Testis (tissue), 3 donors: Measurements from ENCODE around the gene PPP2R1B. TPM values are rescaled to one million over a fixed set of nuclear protein-coding genes. Genes with fewer than 3 reads are reported as not detected.

Source experiments
- DNase-seq: peaks from one replicate; pipeline ENCODE4 v3.0.0-alpha.2; 2019
- H3K27ac ChIP-seq, 2 donors: fragments of 200-600 bp; sonication (generic); one replicate each; pipeline ENCODE4 v1.5.1; 2019
- H3K27me3 ChIP-seq: fragments of 200-600 bp; sonication (generic); one replicate; pipeline ENCODE4 v1.5.1; 2019
- H3K36me3 ChIP-seq: fragments of 200-600 bp; sonication (generic); one replicate; pipeline ENCODE4 v1.5.1; 2017; ENCODE audit warnings: low read depth; ENCODE audit errors: missing control alignments
- H3K4me1 ChIP-seq: fragments of 200-600 bp; sonication (generic); one replicate; pipeline ENCODE4 v1.5.1; 2019
- H3K4me3 ChIP-seq, 2 donors: fragments of 200-600 bp; sonication (generic); one replicate each; pipeline ENCODE4 v1.5.1; 2017 to 2019
- H3K9me3 ChIP-seq: fragments of 200-600 bp; sonication (generic); one replicate; pipeline ENCODE4 v1.5.1; 2017
- CTCF ChIP-seq, 3 experiments: fragments of 450-650 bp in 2 of 3; fragments of 200-600 bp in 1 of 3; sonication (generic) in 1 of 3; IDR thresholded peaks; one replicate each; pipeline ENCODE4 v1.5.1; 2016 to 2019; ENCODE audit warnings: antibody characterized with exemption in 3 of 3, mild to moderate bottlenecking in 2 of 3, moderate library complexity in 1 of 3
- POLR2A ChIP-seq: fragments of 450-650 bp; IDR thresholded peaks from one replicate; pipeline ENCODE4 v1.6.1; 2017; ENCODE audit warnings: antibody characterized with exemption, mild to moderate bottlenecking, moderate library complexity
- WGBS, 2 donors: methylation state at CpG; one replicate each; pipeline ENCODE4 v1.1.5; 2018; 5-methylcytosine and 5-hydroxymethylcytosine counted together
- intact Hi-C: fragments of 100-400 bp; cut with DNase I; formaldehyde crosslinking; loops from one replicate; pipeline ENCODE4 v1.15.1; 2023; ENCODE audit warnings: low total_unique reads
- polyA plus RNA-seq: library from polyadenylated mRNA; stranded (reverse); fragments of 350-450 nt; fragmentation: Illumina TruSeq; extraction: RNeasy Lipid Tissue Mini Kit (QIAGEN cat#74804); gene quantifications from one replicate; pipeline ENCODE4 v1.2.3, GENCODE V29; 2014; ENCODE audit warnings: low read depth, low replicate concordance; ENCODE audit not compliant: insufficient read depth
- total RNA-seq, 2 donors: library from RNA; depleted of rRNA; stranded (reverse); fragments of >200 nt; gene quantifications; one replicate each; pipeline ENCODE4 v1.2.3, GENCODE V29; 2016

The PPP2R1B gene
- total and polyA plus RNA-seq, 3 donors from 2014 or later, result 67.2 to 115 (median 75.8) TPM

DNA sequence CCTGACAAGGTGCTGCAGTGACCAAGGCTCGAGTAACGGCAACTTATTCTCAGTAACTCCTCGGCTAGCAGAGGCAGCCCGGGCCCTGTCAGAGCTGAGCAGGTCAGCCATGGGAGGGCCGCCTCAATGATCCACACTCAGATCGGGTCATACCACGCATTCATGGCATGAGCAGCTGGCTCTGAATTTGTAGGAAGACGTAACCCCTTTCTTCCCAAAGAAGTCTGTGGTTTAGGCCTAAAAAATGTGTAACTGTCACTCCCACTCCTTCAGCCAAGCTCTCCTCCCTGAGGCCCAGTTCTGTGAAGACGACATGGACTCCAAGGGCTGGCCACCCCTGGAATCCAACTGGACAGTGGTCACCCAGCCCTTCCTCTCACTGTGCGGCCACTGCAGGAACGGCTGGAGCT lies 30.0 kb downstream of the PPP2R1B start:
- no peaks in the 10 kb centered on the region for H3K9me3 ChIP-seq
- DNase-seq, result no peak
- TF ChIP-seq POLR2A (no peak), CTCF (IDR thresholded peaks at IDR 0.05) (no peak)
- WGBS, 2 donors, result 55 to 74% methylated on average over 8 to 11 of the region's 11 CpGs
- H3K27ac ChIP-seq, result peak overlapping the region; percentile 79 to 89
- no peaks in the 10 kb centered on the region for H3K36me3 ChIP-seq
- H3K4me1 ChIP-seq, result peaks cover 64% of the 10 kb centered on the region
- H3K4me3 ChIP-seq, result no peak overlapping the region
- no peaks in the 10 kb centered on the region for H3K27me3 ChIP-seq
- intact Hi-C loops, result no loop called here

DNA sequence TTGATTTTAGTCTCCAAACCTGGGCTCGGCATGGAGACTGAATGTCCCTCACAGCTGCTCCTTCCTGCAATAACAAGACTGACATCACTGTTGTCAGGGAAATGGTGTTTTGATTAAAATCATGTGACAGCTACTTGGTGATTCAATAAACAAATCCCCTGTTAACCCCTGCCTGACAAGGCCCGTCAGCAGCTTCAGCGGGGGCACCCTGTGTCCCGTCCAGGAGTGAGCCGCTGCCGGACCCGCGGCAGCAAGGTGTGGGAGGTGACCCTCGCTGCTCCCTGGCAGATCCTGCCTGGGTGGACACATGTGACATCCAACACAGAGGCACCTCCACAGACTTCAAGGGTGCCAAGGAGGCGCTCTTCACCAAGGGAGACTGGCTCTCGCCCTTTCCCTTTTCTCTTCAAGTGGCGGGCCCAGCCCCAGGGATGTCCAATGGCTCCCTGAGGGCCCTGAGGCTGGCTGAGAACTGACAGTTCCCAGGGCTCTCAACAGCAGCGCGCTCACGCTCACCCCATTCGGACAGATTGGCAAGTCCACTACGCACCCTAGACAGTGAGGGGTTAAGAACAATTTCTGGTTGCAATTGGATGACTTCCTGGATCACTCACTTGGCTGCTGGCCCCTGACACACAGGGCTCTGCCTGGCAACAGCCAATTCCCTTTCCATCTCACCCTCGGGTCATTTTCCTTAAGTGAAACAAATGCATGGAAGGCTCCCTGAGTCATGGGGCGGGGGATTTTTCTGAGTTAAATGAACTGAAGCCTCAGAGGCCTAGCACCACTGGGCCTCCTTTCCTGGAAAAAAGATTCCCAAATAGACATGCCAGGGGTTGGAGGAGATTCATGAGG lies 30.7 kb downstream of the PPP2R1B start:
- Histone ChIP-seq H3K27ac (peak overlapping the region; percentile 79 to 89), H3K9me3 (no peaks in the 10 kb centered on the region), H3K27me3 (no peaks in the 10 kb centered on the region), H3K36me3 (no peaks in the 10 kb centered on the region), H3K4me1 (peaks cover 69% of the 10 kb centered on the region), H3K4me3 (no peak overlapping the region)
- no peak for TF ChIP-seq CTCF (IDR thresholded peaks at IDR 0.05)
- TF ChIP-seq POLR2A, result no peak
- intact Hi-C loops, result no loop called here
- 56 to 57% methylated on average over 12 to 19 of the region's 19 CpGs for WGBS, 2 donors
- no peak for DNase-seq

DNA sequence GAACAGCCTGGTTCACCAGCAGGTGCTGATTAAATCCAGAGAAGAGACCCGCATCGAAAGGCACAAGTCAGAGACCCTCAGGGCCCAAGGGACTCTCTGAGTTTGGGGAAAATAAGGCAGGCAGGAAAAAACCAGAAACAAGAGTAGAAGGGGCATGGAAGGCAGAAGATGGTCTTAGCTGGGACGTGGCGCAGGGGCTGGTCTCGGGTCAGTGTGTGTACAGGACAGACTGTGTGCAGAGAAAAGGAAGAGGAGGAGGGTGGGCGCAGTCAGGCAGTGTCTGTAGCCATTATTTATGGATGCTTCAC lies 31.3 kb downstream of the PPP2R1B start:
- Histone ChIP-seq H3K27ac (peak overlapping the region; percentile 79 to 89), H3K27me3 (no peaks in the 10 kb centered on the region), H3K9me3 (no peaks in the 10 kb centered on the region), H3K4me3 (no peak overlapping the region), H3K4me1 (peaks cover 69% of the 10 kb centered on the region), H3K36me3 (no peaks in the 10 kb centered on the region)
- TF ChIP-seq CTCF (IDR thresholded peaks at IDR 0.05), result no peak
- no peak for TF ChIP-seq POLR2A
- DNase-seq, result no peak
- intact Hi-C loops, result no loop called here
- WGBS, 2 donors, result 63 to 64% methylated on average over 6 of the region's 6 CpGs

DNA sequence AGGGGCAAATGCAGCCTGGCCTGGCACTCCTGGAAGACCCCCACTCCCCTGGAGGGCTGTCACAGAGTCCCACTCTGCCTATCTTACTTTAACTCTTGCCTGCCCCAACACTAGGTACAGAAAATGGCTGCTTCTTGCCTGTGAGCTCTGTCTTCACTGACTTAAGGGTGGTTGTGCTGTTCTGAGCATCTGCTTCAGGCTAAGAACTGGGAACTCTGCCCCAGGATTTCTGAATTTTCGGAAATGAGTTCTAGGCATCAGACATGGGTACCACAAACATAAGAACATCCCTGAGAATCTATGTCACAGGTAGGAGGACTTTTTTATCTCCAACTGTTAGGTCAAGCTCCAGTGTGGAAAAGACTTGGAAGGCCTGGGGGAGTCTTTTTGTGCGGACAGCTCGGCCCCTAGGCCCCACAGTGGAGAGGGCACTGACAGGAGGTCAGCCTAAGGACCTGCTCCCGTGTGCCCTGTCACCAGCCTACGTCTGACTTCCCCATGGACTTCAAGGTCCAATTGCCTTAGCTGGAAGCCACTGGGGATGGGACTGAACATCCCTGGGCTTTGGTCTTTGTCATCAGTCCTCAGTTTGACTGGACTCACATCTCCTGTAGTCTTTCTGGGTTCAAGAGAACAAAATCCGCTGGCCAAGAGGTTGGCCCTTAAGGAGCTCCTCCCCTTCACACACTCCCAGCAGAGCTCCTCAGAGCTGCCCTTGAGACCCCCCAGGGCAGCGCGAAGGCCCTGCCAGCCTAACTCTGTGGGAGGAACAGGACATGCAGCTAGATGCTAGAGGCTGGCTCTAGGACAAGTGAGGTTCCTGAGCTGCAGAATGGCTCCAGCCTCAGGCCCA lies 31.9 kb downstream of the PPP2R1B start:
- no peak for DNase-seq
- TF ChIP-seq POLR2A (no peak), CTCF (IDR thresholded peaks at IDR 0.05) (no peak)
- peak overlapping the region; percentile 79 to 89 for H3K27ac ChIP-seq
- intact Hi-C loops, result no loop called here
- H3K27me3 ChIP-seq, result no peaks in the 10 kb centered on the region
- no peaks in the 10 kb centered on the region for H3K36me3 ChIP-seq
- no peaks in the 10 kb centered on the region for H3K9me3 ChIP-seq
- WGBS, 2 donors, result 66 to 93% methylated on average over 3 to 8 of the region's 8 CpGs
- no peak overlapping the region for H3K4me3 ChIP-seq
- peaks cover 69% of the 10 kb centered on the region for H3K4me1 ChIP-seq
